Stimulated activated CD8-positive, alpha-beta memory T cell treated with anti-CD3 and anti-CD28 coated beads, Interleukin-15, amount 100 ng/mL, for 4 hours (primary cell): ENCODE data around the gene PAIP1.
"Not testable (repeated sequence)": the region's sequence is repeated elsewhere in the genome, so short reads cannot be mapped to it uniquely, and the experiment has no call there.

Source experiments
- DNase-seq, 2 donors: peaks; one replicate each; pipeline ENCODE4 v3.0.0-alpha.2; 2020; ENCODE audit warnings: low read depth in 2 of 2

Gene PAIP1

GRCh38 chr5:43556857-43557542 is at the start of gene PAIP1:
PAIP1 (minus strand) TSS chr5:43557077; CDS start chr5:43556846, 231 bp downstream.
- DNase-seq = peak; percentile 67 to 69

GRCh38 chr5:43606351-43606750 is 49.5 kb upstream of the PAIP1 start:
- DNase-seq = no peak

GRCh38 chr5:43604699-43605098 is 47.8 kb upstream of the PAIP1 start:
- DNase-seq = no peak

GRCh38 chr5:43603344-43604217 is 46.7 kb upstream of the PAIP1 start:
- peak; percentile 30 to 34 for DNase-seq

- DNase-seq = peak; percentile 46 to 61
Measured at GRCh38 chr5:43602461-43603343, 45.8 kb upstream of the PAIP1 start, which contains the start of gene NNT. NNT (plus strand) TSS chr5:43603180; CDS start chr5:43609196, 6,016 bp downstream.

- no peak for DNase-seq
Measured at GRCh38 chr5:43601454-43602260, 44.8 kb upstream of the PAIP1 start.

GRCh38 chr5:43598927-43599326 is 42.0 kb upstream of the PAIP1 start:
- not testable (repeated sequence) for DNase-seq

- no peak for DNase-seq
Measured at GRCh38 chr5:43592363-43592762, 35.5 kb upstream of the PAIP1 start.

- DNase-seq = no peak
Measured at GRCh38 chr5:43590700-43591099, 33.8 kb upstream of the PAIP1 start.

- no peak for DNase-seq
Measured at GRCh38 chr5:43589310-43589709, 32.4 kb upstream of the PAIP1 start.

GRCh38 chr5:43588842-43589241 is 32.0 kb upstream of the PAIP1 start:
- DNase-seq = no peak

- no peak for DNase-seq
Measured at GRCh38 chr5:43584166-43584699, 27.4 kb upstream of the PAIP1 start.

GRCh38 chr5:43583724-43584123 is 26.8 kb upstream of the PAIP1 start:
- DNase-seq = no peak

- DNase-seq = no peak
Measured at GRCh38 chr5:43582082-43583005, 25.5 kb upstream of the PAIP1 start.

- DNase-seq = no peak
Measured at GRCh38 chr5:43581398-43581797, 24.5 kb upstream of the PAIP1 start.

- DNase-seq = not testable (repeated sequence)
Measured at GRCh38 chr5:43580402-43581210, 23.7 kb upstream of the PAIP1 start.

GRCh38 chr5:43573058-43573457 is 16.2 kb upstream of the PAIP1 start:
- no peak for DNase-seq

GRCh38 chr5:43572357-43572756 is 15.5 kb upstream of the PAIP1 start:
- DNase-seq = no peak

GRCh38 chr5:43571237-43571636 is 14.4 kb upstream of the PAIP1 start:
- no peak for DNase-seq
